CD4-positive, alpha-beta T cell treated with Interleukin-17A for 4 hours (primary cell): Measurements from ENCODE around the gene NOTCH2.
"Not testable (repeated sequence)": the region's sequence is repeated elsewhere in the genome, so short reads cannot be mapped to it uniquely, and the experiment has no call there.

ENCODE experiments used
- DNase-seq: peaks from one replicate; pipeline ENCODE4 v3.0.0-alpha.2; 2020; ENCODE audit warnings: mixed read lengths

The NOTCH2 gene

DNA sequence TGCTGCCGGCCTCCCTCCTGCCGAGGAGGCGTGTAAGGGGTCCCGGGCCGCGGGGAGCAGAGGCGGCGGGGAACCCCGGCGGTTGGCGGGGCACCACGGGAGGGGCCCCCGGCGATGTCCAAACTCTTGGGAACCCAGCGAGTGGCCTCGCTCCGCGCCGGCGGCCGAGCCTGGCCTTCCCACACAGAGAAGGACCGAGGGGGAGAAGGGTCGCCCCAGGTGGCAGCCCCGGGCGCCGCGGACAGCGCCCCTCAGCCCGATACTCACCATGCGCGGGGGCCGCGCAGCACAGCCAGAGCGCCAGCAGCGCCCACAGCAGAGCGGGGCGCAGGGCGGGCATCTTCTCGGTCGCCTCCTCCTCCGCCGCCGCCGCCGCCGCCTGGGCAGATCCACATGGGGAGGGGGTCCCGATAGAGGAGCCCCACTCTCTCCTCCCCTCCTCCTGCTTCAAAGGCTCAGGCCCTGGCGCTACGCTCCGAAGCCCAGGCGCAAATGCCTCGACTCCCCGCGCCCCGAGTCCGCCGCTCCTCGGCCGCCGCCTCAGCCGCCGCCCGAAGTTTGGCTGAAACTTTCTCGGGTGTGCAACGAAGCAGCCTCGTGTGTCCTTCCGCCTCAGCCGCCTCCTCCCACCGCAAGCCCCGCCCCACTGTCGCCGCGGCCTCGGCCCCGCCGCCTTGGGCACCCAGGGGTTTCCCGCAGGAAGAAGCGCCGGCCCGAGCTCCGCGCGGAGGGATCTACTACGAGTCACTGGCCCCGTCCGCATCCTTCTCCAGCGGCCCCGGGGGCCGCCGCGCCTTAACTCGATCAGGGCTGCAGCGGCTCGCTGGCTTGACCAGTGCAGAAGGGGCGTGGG is at the start of gene NOTCH2:
Gene NOTCH2 (minus strand): TSS at position 596 of the 853 bp plus-strand sequence. CDS start 256 bp downstream, at position 340.
- DNase-seq = peak; percentile 66

DNA sequence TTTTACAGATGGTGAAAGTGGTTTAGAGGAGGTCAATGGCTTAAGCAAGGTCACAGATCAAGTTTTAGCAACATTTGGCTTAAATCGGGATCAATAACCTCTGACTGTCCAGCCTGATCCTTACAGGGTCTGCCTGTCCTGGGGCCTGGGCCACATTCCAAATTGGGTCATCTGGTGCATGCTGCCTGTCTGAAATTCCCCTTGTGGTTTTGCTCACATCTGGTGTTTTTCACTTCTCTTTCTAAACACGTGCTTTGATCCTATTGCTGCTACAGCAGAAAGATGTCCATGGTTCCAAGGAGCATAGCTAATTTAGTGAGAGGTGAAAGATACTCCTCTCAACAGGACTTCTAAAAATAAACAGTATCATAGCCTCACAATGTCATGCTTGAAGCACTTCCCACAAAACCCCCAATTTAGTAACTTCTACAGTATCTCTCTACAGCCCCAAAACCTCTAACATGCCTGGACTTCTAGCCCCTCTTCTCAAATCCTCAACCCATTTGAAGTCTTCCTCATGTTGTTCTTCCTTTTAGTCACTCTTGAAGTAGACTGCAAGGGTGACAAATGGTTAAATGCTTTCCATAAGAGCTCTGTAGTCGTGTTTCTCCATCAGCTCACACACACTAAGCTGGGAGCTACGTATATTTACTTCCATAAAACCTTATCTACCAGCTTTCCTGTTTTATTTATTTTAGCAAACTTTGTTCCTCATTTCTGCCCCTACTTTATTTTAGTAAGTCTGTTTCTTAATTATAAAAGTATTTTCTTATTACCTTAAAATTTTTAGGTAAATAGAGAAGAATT is 48.1 kb upstream of the NOTCH2 start:
- not testable (repeated sequence) for DNase-seq

DNA sequence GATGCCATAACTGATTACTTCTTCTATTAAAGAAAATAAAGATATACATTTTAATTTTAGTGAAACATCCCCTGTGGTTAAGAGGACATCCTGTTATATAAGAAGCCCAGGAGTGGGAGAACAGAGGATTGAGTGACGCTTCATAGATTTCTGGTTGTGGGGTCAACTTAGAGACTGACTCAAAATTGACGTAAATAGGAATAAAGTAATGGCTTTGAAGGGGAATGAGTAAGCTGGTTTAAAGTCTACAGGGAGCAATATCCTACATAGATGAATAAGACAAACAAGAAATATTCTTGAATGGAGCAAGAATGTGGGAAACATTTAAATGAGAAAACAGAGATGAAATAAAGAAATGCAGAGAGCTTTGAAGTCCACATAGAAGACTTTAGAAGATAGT is 46.6 kb upstream of the NOTCH2 start:
- not testable (repeated sequence) for DNase-seq

DNA sequence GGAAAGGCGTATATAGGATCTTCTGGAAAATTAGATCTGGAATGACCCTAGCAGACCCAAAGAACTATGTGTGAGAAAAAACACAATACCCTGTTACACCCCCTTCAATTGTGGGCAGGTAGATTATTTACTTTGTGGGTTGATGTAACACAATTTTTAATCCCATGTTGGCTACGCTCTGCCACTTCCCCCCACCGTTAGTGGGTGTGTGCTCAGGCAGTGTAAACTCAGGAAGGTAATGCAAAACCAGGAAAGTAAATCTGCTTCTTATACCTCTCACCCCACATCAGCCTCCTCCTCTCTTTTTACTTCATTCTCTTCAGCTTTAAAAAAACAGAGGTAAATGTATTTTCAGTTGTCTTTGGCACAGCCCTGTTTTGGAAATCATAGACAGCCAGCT is 43.7 kb upstream of the NOTCH2 start:
- not testable (repeated sequence) for DNase-seq

DNA sequence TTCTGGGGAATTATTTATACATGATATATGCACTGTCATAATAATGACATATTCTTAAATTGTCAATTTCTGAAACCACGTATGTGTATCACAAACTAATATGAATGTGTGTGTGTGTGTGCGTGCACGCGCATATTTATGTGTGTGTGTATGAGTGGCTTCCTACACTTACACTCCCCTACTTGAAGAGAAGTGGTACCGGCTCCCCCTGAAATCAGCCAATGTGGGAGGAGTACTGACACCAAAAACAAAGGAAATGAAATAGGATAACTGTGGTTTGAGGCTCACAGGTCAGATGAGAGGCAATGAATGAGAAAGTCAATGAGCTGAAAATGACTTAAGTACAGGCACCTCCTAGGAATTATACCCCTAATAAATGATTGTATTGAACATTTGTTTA is 42.8 kb upstream of the NOTCH2 start:
- DNase-seq = not testable (repeated sequence)

DNA sequence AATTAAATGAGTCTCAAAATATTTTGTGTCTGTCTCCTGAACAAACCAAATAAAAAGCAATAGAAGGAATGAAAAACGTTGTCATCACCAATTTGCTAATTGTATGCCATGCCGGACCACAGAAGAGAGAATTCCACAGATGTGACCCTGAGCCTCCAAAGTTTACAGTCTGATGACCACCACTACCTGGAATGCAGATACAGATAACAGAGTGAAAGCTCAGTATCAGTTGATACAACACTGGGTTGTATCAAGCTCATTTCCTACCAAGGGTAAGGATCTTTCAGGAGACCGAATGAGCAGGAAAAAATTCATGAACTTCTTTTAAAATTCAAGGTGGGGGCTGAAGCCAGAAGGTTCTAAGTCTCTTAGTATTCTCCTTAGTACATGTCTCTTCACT is 42.3 kb upstream of the NOTCH2 start:
- not testable (repeated sequence) for DNase-seq

DNA sequence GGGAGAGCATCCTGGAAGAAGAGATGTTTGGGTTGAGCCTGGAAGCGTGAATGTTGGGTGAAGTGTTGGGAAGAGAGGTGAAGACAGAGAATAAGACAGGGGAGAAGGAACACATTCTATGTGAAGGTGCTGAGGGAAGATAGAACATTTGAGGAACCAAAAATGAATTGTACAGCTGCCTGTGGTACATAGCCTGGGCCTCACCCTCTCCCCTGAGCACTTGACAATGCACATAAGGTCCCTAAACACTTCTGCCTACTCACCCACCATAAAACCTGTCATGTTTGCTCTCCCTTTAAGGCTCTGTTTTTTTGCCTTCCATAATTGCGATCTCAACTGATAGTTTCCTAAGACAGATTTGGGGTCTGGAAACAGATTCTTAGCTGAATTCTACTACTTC is 41.5 kb upstream of the NOTCH2 start:
- not testable (repeated sequence) for DNase-seq

DNA sequence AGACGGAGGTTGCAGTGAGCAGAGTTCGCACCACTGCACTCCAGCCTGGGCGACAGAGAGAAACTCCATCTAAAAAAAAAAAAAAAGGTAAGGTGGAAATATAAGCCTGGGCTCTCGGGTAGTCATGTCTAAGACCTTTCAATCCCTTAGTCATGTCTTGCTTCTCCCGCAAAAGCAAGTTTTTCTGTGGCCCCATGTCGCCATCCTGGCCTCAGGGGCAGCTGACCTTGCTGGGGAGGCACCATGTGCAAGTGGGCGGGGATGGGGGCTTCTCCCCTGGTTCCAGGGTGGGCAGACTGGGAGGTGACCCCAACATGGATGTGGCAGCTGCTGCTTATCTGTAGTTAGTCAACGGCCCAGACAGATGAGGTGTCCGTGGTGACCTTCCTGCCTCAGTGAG is 40.2 kb upstream of the NOTCH2 start:
- not testable (repeated sequence) for DNase-seq

DNA sequence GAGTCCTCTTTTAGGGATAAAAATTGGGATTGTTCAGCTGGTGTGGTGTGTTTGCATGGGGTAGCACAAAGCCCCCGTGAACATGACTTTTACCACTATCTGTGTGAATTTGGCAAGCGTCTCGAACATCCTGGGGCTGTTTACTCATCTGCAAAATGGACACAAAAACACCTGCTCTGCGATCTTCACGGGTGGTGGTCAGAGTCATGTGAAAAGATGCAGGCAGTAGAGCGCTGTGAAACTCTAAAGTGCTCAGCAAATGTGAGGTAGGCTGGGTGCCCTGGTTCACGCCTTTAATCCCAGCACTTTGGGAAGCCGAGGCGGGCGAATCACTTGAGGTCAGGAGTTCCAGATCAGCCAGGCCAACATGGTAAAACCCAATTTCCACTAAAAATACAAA is 39.7 kb upstream of the NOTCH2 start:
- DNase-seq = not testable (repeated sequence)

DNA sequence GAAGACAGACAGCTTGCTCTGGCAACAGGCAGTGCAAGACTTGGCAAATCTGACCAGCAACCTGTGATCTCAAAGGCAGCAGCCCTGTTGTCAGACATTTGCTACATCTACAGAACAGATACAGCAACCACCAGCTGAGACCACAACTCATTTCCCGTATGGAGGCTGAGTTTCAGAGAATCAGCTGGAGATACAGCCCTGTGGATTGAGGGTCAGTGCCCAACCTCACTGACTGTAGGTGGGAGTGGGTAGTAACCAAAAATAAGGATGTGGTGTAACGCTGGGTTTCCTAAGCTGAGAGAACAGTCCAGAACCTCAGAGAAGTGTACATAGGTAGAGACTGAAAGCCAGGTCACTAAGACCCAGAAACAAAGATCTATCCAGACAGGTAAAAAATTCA is 35.8 kb upstream of the NOTCH2 start:
- not testable (repeated sequence) for DNase-seq

DNA sequence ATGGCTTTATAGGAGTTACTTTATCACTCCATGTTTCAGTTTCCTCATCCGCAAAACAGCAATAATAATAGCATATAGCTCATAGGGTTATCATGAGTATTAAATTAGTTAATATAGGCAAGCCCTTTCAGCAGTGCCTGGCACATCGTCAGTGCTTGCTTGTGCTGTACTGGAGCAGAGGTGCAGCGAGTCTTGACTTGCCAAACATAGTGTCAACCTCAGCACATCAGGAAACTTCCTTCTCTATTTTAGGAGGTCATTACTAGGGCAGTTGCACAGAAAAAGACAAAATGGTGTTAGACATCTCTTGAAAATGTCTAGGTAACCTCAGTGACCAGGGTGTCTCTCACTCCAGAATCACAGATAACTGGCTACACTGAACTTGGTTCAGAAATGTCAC is 34.3 kb upstream of the NOTCH2 start:
- DNase-seq = not testable (repeated sequence)

DNA sequence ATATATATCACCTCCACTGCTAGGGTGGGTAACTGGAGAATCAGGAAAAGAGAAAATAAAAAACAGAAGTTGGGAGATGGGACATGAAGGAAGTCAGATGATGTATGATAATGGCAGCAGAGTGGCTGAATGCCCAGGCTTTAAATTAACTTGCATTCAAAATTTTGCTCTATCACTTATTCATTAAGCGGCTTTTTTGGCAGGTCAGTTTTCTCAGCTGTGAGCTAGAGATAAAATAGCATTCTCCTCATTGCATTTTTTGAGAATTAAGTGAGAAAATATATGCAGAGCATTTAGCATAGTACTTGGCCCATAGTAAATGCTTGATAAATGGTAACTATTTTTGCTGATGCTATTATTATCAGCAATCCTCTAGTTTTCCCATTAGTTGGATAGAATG is 32.1 kb upstream of the NOTCH2 start:
- not testable (repeated sequence) for DNase-seq

DNA sequence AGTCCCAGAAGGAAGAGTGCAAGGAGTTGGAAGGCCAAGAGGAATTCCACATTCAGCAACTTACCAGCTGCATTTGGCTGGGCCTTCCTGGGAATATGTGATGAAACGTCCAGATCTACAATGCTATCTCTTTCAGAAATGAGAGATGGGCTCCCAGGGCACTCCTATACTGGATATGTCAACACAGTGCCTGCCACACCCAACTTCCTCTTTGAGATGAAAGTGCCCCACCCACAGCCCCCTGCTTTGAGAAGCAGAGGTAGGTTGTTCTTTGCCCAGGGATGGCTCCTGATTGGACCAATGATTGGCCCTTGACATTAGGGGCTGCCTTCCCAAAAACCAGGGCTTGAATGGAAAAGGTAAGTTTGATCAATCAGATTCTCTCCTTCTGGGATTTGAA is 31.1 kb upstream of the NOTCH2 start:
- DNase-seq = not testable (repeated sequence)

DNA sequence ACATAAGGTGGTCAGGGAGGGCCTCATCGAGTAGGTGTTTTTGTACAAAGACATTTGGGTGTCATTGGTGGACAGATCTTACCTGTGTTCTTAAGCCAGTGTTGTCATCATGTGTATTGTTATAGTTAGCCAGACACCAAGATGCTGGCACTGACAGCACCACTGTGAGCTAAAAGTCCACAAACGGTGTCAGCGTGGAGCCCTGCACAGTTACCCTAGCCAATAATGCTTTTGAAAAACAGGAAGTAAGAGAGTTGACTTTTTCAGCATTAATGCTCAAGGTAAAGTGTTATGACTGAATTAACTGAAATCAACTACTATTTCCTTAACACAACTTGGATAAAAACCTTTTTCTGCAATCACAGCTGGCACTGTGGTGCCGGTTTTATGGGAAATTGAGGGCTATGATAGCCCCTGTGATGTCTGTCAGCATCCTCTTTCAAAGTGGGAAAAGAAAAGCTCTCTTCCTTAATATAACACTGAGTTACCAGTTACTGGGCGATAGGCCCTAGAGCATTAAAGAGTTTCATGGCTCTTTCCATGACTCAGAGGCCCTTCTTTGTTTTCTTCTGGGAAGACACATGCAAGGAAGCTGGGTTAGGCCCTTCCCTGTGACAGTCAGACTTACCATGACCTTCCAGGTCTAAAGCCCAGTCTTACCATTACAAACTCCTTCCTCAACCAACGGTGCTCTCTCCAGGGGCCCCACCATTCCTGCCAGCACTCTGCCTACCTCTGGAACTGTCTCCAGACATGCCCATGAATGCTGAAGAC is 29.7 kb upstream of the NOTCH2 start:
- not testable (repeated sequence) for DNase-seq

DNA sequence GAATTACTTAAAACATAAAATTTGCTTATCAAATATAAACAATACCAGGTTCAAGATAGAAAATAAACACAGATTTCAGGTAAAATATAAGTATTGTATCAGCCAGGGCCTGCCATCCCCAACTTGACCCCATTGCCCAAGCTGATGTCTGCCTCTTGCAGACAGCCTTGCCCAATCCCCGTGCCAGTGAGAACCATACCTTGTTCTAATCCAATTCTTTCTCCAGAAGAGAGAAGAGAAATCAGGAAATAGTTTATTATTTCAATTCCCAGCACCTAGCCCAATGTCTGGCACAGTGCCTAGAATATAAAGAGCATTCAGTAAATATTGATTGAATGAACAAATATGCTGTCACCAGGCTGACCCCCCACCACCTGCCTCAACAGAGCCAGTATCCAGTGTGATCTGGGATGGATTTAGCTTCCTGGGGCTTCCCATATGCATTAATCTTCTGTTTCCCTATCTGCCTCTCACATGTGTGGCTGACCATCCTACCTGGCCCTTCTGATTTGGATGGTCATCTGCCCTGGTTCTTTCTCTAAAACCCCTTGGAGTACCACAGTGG is 27.6 kb upstream of the NOTCH2 start:
- not testable (repeated sequence) for DNase-seq

DNA sequence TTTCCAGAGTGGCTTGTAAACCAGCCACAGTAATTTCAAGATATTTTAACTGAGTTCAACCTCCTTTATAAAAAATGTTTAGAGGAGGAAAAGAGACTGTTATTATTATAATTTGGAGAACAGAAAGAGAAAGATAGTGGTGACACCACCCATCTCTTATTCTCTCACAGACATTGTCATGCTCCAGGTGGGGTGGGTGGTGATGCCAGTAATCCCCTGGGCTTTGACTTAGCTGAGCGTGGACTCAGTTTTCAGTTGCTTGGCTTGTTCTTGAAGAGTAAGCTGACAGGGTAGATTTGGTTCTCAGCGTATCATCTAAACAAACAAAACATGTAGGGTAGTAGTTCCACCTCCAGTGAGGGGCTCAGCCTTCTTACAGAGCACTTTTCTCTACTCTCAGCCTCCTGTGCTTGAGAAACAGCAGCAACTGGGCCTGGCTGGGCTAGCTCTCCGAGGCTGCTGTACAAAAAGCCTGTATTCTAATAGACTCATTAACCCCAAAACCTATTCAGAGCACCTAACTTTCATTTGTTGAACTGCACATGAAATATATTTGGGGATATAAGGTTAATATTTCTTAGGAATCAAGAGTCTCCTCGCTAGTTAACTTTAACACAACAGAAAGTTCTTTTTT is 24.2 kb upstream of the NOTCH2 start:
- DNase-seq = not testable (repeated sequence)

DNA sequence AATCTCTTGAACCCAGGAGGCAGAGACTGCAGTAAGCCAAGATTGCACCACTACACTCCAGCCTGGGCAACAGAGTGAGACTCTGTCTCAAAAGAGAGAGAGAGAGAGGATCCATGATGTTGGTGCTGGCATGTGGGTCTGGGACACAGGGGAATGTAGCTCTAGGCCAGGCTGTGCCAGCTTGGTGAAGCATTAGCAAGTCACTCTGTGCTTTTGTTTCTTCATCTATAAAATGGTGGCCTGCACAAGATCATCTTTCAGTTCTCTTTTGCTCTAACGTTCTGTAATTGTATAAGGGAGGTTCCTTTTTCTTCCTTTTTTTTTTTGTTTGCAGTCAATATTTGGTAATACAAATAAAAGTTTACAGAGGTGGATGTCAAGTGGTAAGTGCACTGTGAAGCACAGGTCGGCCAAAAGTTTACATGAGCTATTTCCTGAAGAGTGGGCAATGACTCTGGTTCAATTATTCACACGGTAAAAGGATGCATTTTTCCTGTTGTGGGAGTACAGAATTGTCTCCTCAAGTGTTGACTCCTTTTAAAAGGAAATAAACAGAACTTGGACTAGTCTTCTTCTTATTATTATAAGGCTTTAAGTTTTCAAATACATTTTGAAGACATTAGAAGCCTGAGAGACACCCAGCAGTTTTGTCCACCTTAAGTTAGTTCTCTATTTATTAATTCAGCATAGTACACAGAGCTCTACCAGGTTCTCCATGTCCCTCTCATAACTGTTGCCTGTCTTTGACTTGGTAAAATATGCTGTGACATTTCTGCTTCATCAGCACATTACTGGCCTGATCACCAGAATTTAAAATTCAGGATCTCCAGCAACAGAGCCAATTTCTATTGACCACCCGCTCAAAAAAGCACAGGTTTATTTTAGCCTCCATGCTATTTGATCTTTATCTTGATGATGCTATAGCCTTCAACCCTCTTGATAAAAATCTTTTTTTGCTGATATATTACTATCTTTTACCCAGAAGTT is 23.1 kb upstream of the NOTCH2 start:
- DNase-seq = not testable (repeated sequence)

DNA sequence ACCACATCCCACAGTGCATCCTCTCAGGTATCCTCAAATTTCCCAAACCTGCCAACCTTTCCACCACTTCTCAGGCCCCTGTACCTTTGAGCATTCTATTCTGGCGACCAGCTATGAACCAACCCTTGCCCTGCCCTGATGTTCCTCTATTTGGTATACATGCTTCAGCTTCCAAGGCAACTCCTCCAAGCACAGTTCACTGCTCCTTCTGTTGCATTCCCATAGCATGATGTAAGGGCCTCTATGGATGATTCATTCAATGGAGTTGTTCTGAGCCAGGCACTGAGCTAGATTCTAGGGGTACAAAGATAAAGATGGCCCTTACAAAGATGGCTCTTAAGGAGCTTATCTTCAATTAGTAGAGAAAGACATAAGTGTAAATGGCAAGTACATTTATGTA is 21.4 kb upstream of the NOTCH2 start:
- DNase-seq = not testable (repeated sequence)

DNA sequence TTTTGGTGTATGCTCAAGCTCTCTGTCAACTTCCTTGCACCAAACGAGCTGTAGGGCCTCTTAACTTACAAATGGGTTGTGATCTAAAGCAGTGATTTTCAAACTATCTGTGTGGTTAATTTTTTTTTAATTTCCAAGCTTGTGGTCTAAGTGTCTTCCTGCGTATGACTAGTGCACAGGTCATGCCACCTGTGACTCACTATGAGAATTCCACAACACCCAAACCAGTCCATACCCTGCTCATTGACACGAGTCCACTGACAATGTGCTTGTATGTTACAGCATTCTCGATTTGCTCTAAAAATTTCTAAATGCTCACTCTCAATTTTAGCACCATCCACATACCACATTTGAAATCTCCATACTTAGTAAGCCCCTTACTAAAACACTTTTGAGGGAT is 18.5 kb upstream of the NOTCH2 start:
- DNase-seq = peak; percentile 35

DNA sequence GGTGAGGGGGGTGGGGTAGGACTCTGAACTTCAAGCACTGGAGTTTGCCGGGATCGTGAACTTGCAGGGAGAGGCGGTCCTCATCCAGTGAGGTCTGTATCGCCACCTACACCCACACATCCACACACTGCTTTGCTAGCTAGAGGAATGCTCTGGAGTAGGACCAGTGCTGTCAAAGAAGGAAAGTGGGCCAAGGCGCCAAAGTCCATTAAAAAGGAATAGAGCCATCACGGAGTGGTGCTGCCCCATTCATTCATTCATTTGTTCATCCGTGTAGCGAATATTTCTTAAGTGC is 405 bp upstream of the NOTCH2 start:
- not testable (repeated sequence) for DNase-seq

DNA sequence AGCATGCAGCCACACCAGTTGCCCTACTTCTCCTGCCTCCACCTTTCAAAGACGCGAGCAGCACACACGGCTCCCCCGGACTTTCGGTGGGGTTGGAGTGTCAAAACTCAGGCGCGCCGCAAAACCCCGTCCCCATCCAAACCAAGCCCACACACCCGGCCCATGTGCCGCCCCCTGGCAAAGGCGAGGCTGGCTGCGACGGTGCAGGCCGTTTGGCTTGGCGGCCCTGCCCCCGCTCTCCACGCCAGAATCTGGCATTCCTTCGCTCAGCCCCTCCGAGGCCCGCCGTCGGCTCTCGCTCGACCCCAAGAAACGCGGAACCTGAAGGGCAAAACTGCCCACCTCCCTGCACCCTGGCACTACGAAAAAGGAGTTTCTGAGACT is 787 bp downstream of the NOTCH2 start:
- DNase-seq = not testable (repeated sequence)
